ENCODE results near the gene AKT1.

The AKT1 gene

DNA sequence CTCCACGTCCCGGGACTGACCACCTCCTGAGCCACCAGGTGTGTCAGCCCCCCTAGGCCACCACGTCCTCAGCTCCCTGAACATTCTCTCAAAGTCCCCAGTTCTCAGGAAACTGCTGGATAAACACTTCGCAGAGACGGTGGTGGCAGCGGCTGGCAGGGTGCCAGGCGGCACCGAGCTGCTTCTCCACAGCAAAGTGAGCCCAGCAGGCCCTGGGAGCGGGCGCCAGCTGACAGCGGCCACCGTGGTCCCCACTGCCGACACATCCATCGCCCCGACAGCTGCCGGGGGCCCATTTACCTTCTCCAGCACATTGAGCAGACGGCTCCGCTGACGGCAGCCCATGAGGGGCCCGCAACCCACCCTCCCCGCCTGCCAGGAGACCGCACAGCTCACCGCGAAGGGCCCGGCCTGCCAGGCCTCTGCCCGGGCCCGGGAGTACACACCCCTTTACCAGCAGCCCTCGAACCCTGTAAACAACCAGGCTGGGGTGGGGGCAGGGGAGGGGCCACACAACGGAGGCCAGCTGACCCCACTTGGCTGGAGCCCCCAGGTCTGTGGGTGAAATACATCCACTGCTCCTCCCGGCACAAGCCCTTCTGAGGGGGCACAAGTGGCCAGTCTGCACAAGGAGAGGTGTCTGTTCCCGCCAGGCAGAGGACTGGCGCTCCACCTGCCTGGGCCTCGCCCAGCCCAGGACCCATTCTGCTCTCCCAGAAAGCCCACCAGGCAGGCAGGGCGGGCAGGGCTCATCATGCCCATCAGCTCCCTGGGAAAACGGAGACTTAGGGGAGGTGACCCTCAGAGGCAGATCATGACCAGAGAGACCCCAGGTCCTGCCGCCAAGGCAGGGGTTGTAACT, 10.5 kb downstream of the AKT1 start:
- no peak for DNase-seq

DNA sequence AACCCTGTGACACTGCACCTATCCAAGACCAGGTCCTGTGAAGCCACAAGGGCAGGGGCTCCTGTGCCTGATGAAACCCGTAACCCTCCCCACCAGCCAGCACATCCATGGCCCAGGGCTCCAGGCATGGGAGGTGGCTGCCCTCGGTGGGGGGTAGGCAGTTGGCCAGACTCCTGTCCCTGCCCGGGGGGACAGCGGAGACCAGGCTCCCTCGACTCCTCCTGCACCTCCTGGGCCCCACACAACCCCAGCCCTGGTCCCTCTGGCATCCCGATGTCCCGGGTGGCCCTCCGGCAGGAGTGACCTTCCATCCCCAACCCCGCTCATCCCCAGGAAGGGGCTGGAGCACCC, 11.4 kb downstream of the AKT1 start:
- DNase-seq: no peak

DNA sequence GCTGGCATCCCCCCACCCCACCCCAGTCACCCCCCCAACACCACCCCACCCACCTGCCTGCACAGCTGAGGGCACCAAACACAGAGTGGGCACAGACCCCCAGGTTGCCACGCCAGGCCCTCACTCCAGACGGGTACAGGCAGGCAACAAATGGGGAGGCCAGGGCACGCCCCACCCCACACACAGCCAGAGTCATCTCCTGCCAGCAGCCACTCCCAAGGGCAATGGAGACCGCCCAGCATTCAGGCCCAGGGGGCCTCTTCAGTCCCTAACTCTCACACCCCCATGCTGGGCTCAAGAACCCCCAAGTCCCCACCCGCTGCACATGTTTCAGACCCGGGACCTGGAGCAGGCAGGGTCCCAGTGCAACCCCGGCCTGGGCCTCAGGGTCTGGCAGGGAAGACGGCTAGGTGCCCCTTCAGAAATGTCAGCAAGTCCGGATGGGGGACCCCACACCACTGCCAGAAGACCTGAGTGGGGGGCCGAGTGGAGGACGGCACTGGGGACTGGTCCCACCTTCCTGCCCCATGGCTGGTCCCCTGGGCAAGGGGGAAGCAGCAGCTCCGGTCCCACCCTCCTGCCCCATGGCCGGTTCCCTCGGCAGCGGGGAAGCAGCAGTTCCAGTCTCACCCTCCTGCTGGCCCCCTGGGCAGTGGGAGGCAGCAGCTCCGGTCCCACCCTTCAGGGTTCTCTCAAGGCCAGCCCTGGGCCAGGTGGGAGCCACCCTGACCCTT, 11.9 kb downstream of the AKT1 start:
- DNase-seq: no peak

DNA sequence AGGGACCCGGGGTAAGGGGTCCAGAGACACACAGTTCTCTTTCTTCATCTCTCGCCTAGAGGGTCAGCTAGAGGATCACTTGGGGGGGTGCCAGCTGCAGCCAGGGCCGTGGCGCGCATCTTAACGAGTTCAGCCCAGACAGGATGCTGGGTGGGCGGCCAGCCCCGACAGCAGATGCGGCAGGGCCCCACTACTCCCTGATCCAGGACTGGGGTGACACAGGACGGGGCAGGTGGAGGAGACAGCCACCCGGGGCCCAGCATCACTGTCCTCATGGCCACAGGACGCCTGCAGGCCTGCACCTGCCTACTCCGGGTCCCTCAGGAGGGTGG, 12.8 kb downstream of the AKT1 start:
- no peak for DNase-seq

DNA sequence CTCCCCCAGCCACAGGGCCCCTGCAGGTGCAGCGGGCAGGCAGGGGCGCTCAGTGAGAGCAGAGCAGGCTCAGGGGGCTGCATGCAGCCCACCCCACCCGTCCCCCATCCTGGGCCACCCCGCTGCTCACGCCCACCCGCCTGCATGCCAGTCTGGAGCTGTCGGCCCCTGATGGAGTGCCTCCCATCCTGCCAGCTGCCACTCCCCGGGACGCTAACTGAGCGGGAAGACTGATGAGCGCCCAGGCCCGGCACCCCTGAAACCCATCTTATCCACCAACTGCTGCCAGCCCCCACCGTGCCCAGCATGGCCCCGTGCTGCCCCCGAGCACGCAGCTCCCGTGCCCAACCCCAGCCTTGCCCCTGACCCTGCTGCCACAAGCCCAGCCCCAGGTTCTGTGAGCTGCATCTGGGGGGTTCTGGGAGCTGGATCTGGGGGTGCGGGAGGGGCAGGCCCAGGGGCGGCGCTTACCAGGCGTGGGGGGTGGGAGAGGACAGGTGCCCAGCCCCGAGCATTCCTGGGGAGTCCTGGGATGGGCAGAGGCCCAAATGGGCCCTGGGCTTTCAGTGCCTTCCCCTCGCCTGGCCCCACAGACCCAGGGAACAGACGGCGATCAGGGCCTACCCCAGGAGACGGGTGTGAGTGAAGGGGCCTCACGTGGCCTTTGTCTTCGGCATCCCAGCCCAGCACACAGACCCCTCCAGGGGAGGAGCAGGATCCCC, 13.3 kb downstream of the AKT1 start:
- DNase-seq: no peak

DNA sequence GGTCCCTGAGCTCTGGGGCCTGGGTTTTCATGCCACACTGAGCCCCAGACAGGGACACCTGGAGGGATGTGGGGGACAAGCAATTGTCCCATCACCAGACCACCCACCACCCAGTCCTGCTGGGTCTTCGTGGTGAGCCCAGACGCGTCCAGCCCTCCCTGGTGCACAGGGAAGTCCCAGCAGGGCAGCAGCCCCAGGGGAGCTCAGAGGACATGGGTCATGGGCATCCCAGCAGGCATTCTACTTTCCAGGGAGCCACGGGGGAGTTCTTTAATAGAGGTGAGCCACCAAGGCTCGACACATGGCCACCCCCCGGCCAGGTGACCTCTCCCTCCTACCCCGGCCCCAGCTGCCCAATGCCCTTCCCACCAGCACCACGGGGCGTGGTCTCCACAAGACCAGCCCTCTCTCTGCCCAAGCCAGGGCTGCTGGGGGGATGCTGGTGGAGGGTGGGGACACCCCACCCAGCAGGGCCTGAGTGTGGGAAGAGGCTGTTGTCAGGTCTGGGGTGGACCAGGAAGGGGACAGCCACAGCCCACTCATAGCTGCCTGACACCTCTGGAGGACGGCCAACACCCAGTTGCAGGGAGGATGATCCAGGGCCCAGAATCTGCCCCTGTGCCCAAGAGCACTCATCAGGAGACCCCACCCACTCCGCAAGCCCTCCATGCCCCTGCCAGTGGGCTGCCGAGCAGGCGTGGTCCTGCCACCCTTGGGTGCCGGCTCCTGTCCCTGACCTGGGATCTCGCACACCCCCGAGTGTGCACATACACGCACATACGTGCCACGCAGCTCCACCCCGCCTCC, 14.1 kb downstream of the AKT1 start:
- DNase-seq: no peak

DNA sequence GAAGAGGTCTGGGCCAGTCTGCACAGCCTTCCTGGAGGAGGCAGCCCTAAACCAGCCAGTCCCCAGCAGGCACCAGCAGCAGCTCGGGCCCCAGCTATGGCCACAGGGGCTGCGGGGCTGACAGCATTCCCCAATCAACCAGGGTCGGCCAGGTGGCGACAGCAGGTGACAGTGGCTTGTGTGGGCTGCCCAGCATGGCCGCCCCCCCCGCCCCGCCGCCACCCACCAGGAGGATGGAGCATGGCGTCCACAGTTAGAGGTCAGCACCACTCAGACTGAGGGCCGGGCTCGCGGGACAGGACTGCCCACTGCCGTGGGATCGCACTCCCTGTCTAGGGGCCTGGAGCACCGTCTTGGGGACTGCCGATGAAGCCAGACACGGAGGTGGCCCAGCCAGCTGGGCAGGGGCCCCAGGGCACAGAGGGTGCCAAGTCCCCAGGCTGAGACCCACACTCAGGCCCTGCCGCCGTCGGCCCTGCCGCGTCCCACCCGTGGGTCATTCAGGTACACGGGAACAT, 15.0 kb downstream of the AKT1 start:
- DNase-seq: no peak

DNA sequence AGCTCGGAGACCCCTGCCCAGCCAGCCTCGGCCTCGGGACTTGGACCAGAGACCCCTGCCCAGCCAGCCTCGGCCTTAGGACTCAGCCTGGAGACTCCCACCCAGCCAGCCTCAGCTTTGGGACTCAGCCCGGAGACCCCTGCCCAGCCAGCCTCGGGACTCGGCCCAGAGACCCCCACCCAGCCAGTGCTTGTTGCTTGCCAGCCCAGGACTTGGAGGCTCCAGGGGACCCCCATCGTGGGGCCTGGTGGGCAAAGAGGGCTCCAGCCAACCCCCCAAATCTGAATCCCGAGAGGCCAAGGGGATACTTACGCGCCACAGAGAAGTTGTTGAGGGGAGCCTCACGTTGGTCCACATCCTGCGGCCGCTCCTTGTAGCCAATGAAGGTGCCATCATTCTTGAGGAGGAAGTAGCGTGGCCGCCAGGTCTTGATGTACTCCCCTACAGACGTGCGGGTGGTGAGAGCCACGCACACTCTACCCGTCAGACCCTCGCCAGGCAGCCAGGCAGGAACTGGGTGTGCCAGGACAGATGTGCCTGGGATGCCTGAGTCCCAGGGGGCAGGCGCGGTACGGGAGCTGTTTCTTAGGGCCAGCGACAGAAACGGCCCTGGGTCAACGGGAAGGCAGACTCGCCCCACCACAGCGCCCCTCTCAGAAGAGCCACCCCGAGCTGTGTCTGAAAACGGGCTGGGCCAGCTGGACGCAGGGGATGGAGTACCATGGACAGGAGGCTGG, 15.6 kb downstream of the AKT1 start:
- no peak for DNase-seq

DNA sequence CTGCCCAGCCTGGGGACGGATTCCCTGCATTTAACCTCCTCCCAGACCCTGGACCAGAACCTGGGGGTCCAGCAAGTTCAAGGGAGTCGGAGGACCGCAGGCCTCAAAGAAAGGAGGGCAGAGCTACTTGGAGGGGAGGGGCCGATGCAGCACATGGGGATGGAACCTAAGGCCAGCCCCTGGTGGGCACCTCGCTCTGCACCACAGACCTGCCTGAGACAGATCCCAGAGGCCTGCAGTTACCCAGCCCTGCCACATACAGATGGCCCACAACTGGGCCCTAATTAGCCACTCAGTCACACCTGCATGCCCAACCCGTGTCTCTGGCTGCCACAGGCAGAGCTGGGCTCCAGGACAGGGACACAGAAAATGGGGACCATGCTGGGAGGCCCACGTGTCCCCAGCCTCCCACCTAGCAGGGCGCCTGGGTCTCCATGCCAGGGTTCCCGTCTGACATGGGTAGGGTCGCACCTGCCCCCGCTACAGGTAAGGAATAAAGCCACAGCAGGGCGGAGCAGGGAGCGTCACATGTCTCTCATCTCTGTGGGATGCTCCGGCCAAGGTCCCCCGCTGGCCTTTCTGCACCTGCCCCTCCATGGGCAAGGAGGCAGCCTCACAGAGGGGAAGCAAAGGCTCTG, 16.7 kb downstream of the AKT1 start:
- DNase-seq: no peak

DNA sequence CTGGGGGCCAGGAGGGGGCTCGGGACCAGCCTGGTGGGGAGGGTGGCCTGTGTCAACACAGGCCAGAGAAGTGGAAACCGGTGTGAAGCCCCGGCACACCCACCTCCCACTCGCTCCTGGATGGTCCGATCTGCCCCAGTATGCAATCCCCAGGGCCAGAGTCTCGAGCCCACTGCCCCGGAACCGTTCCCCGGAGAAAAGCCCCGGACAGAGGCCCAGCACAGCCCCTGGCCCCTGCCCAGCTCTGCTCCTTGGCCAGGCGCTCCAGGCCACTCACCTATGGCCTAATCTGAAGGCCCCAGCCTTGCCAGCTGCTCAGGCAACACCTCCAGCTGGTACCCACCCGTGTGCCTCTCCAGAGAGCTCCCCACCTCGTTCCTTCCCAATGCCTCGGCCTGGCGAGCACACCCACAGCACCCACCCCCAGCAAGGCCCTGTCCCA, 17.7 kb downstream of the AKT1 start:
- no peak for DNase-seq

DNA sequence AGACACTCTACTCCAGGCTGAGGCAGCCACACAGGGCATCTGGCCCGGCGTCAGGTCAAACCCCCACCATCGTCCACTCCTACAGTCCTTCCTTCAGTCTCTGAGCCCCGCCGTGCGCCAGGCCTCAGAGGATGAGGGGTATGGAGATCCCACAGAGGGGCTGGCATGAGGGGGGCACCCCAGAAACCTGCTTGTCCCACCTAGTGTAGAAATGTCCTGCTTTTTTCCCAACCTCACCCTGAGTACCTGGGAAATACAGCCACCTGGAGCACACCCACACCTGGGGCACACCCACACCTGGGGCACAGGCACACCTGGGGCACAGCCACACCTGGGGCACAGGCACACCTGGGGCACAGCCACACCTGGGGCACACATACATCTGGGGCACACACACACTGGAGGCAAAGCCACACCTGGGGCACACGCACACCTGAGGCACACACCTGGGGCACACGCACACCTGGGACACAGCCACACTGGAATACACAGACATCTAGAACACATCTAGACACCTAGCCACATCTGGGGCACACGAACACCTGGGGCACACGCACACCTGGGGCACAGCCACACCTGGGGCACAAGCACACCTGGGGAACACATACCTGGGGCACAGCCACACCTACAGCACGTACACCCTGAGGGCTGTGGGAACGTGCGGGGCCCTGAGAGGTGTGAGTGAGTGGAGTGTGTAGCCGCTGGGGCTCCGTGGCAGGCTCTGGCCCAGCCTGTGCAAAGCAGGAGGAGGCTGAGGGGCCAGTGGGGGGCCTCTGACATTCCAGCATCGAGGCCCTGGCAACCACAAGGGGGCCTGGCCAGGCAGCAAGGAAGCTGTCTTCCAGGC, 18.4 kb downstream of the AKT1 start:
- DNase-seq: no peak

DNA sequence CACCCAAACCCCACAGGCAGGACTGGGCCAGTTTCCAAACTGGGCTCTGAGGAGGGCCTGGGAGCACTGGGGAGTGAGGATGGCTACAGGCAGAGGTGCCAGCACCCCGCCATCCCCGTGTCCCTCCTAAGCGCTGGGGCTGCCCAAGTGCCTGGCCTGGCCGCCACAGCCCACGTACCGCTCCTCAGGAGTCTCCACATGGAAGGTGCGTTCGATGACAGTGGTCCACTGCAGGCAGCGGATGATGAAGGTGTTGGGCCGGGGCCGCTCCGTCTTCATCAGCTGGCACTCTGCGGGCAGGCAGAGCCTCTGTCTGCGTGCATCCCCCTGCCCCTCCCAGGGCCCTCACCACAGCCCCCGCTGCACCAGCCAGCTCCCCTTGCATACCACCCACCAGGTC, 19.1 kb downstream of the AKT1 start:
- no peak for DNase-seq

DNA sequence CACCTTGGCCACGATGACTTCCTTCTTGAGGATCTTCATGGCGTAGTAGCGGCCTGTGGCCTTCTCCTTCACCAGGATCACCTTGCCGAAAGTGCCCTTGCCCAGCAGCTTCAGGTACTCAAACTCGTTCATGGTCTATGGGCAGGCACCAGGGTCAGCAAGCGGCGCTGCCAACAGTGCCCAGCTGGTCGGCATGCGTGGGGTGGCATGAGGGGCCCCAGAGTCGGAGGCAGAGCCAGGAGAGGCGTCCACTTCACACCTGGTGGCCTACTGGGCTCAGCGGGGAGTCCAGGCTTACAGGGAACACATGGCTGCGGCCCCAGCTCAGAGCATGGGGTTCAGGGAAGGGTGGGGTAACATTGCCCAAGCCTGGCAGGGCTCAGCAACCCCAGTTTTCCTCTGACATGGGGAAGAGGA, 20.5 kb downstream of the AKT1 start:
- DNase-seq: no peak

DNA sequence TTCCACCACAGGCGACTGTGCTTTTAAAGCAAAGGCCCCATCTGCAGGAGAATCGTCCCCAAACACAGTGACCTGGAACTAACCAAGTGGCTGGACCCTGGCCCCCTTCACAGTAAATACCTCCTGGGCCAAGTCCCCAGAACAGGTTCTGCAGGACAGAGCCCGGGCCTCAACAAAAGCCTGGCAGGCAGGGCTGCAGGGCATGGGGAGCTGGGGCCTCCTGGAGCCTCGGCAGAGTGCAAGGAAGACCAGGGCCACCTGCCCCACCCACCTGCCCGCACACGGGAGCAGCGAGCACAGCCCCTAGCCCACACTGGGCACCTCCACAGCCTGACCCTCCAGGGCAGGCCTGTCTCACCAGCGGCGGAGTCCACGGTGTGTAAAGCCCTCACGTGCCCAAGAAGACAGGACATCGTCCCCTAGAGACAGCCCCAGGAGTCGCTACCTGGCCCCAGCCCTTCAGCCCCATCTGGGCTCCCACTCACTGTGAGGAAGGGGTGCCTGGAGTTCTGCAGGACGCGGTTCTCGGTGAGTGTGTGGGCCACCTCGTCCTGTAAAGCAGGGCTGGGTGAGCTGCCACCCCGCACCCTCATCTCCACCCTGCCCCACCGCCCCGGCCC, 21.0 kb downstream of the AKT1 start:
- no peak for DNase-seq

DNA sequence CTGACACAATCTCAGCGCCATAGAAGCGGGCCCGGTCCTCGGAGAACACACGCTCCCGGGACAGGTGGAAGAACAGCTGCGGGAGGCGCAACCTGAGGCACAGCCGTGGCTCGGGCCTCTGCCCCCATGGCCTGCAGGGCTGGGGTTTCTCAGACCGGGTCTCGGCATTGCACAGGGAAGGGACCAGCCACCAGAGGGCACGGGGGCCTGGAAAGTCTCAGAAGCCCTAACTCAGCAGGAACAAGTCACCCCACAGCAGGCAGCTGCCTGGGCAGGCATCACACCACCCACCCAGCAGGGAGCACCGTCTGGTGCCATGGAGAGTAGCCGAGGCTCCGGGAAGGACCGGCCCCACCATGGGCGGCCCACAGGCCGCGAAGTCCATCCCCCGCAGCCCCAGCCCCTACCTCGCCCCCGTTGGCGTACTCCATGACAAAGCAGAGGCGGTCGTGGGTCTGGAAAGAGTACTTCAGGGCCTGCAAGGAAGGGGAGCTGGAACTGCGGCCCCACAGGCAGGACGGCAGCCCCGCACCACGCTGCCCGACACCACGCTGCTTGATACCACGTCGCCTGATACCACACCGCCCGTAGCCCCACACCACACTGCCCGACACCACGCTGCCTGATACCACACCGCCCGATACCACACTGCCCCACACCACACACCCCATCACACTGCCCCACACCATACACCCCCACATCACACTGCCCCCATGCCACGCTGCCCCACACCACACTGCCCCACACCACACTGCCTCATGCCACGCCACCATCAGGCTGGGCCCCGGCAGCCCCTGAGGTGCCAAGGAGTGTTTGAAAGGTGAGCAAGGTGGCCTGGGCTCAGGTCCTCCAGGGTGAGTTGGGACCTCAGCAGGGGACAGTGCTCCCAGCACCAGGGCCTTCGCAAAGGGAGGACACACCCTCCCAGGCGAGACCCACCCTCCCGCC, 21.8 kb downstream of the AKT1 start:
- DNase-seq: no peak

DNA sequence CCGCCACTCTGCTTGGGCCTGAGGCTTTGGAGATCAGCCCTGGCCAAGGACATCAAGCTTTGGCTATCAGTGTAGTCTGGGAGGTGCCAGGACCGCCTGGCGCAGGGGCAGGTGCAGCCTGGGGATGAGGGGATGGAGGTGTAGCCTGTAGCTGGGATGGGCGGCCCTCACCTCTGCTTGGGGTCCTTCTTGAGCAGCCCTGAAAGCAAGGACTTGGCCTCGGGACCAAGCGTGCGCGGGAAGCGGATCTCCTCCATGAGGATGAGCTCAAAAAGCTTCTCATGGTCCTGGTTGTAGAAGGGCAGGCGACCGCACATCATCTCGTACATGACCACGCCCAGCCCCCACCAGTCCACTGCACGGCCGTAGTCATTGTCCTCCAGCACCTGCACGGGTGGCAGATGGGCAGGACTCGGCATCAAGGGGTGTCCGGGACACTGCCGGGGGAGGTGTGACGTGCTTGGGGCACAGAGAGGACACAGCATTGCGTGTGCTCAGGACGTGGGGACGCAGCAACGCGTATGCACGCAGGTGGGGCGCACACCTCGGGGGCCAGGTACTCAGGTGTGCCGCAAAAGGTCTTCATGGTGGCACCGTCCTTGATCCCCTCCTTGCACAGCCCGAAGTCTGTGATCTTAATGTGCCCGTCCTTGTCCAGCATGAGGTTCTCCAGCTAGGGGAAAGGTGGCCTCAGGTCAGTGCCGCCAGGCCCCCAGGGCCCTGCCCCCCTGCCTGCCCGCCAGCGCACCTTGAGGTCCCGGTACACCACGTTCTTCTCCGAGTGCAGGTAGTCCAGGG, 22.6 kb downstream of the AKT1 start:
- no peak for DNase-seq

DNA sequence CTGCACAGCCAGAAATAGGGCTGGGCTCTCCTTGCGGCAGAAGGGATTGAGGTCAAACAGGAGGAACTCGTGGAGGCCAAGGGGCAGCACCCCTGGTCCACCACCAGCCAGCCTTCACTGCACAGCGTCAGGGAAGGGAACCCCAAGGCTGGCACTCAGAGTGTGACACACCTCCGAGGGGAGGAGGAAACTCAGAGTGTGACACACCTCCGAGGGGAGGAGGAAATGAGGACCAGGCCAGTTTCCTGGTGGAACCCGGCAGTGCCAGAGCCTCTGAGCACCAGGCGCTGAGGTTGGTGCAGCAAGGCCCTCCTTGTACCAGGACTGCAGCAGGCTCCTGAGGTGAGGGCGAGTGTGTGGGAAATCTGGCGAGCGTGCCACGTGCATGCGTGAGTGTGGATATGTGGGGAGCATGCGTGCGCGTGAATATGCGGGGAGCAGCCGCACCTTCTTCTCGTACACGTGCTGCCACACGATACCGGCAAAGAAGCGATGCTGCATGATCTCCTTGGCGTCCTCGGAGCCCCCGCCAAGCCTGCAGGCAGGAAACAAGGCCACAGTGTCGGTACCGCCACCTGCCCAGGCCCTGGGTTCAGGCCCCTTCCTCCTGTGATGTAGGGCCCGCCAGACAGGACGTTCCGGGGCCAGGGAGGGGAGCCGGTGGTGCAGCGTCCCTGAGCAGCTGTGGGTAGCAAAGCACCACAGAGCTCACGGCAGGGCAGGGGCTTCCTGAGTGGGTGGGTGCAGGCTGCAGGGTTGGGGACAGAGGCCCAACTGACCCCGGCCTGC, 23.4 kb downstream of the AKT1 start:
- DNase-seq: no peak

Measured in activated CD4-positive, alpha-beta T cell treated with anti-CD3 and anti-CD28 coated beads, Interleukin-2, Interleukin-6, amounts not matched to agents 100 ng/mL and 50 ng/mL, durations not matched to agents 16 hours and 8 hours (primary cell).